ENCODE results near the gene NFIA. TPM values are rescaled to one million over a fixed set of nuclear protein-coding genes. Genes with fewer than 3 reads are reported as not detected.
"Not testable (repeated sequence)": the region's sequence is repeated elsewhere in the genome, so short reads cannot be mapped to it uniquely, and the experiment has no call there.

Gene NFIA
- total RNA-seq, 2 donors from 2014 or later, result 17.3 to 27.3 TPM

- Mint-ChIP-seq H3K4me1 (ENCODE audit: low read depth) (peaks cover 5% of the 10 kb centered on the region), H3K27ac (no peak overlapping the region), H3K27me3 (ENCODE audit: low read depth) (no peaks in the 10 kb centered on the region), H3K4me3 (no peak overlapping the region), H3K36me3 (ENCODE audit: insufficient read depth in 2 of 2) (no peaks in the 10 kb centered on the region), H3K9me3 (no peaks in the 10 kb centered on the region)
- no peak for DNase-seq
- ATAC-seq (replicated peaks in 1 of 2), result no peak
Measured at GRCh38 chr1:61071205-61072130, 10.9 kb upstream of the NFIA start.

GRCh38 chr1:61073871-61074270 lies 8.5 kb upstream of the NFIA start:
- no peak overlapping the region for H3K27ac Mint-ChIP-seq
- H3K27me3 Mint-ChIP-seq (ENCODE audit: low read depth), result no peaks in the 10 kb centered on the region
- H3K4me3 Mint-ChIP-seq, result no peak overlapping the region
- ATAC-seq (replicated peaks in 1 of 2) (no peak), DNase-seq (no peak)
- H3K36me3 Mint-ChIP-seq (ENCODE audit: insufficient read depth in 2 of 2), result no peaks in the 10 kb centered on the region
- peaks cover 24% of the 10 kb centered on the region for H3K4me1 Mint-ChIP-seq (ENCODE audit: low read depth)
- H3K9me3 Mint-ChIP-seq, result no peaks in the 10 kb centered on the region

- not testable (repeated sequence) for ATAC-seq (replicated peaks in 1 of 2); H3K27ac Mint-ChIP-seq; H3K36me3 Mint-ChIP-seq (ENCODE audit: insufficient read depth in 2 of 2); DNase-seq; H3K9me3 Mint-ChIP-seq; H3K4me3 Mint-ChIP-seq
- peaks cover 19% of the 10 kb centered on the region for H3K27me3 Mint-ChIP-seq (ENCODE audit: low read depth)
- H3K4me1 Mint-ChIP-seq (ENCODE audit: low read depth), result peaks cover 44% of the 10 kb centered on the region
Measured at GRCh38 chr1:61075833-61076232, 6.5 kb upstream of the NFIA start.

GRCh38 chr1:61076728-61077675 lies 5.4 kb upstream of the NFIA start:
- peak overlapping the region; percentile 88 to 98 for H3K4me3 Mint-ChIP-seq
- H3K4me1 Mint-ChIP-seq (ENCODE audit: low read depth), result peaks cover 50% of the 10 kb centered on the region
- H3K27me3 Mint-ChIP-seq (ENCODE audit: low read depth), result peaks cover 22% of the 10 kb centered on the region

GRCh38 chr1:61077676-61078541 lies 4.5 kb upstream of the NFIA start:
- Mint-ChIP-seq H3K4me1 (ENCODE audit: low read depth) (peaks cover 50% of the 10 kb centered on the region), H3K4me3 (peak overlapping the region; percentile 88 to 98), H3K27me3 (ENCODE audit: low read depth) (peaks cover 22% of the 10 kb centered on the region)

More at GRCh38 chr1:61076728-61077675, 5.4 kb upstream of the NFIA start:
- Mint-ChIP-seq H3K9me3 (no peaks in the 10 kb centered on the region), H3K36me3 (ENCODE audit: insufficient read depth in 2 of 2) (no peaks in the 10 kb centered on the region), H3K27ac (peak overlapping the region; percentile 96)
- ATAC-seq (replicated peaks in 1 of 2) (peak; percentile 79 to 80), DNase-seq (peak; percentile 82 to 86)

GRCh38 chr1:61078618-61079295 lies 3.6 kb upstream of the NFIA start:
- peak overlapping the region; percentile 88 to 98 for H3K4me3 Mint-ChIP-seq
- ATAC-seq (replicated peaks in 1 of 2), result no peak
- H3K27ac Mint-ChIP-seq, result peak overlapping the region; percentile 71
- peaks cover 2 to 3% of the 10 kb centered on the region in 2 donors for H3K36me3 Mint-ChIP-seq (ENCODE audit: insufficient read depth in 2 of 2)
- DNase-seq, result no peak
- H3K9me3 Mint-ChIP-seq, result no peaks in the 10 kb centered on the region
- H3K4me1 Mint-ChIP-seq (ENCODE audit: low read depth), result peaks cover 51% of the 10 kb centered on the region
- peaks cover 23% of the 10 kb centered on the region for H3K27me3 Mint-ChIP-seq (ENCODE audit: low read depth)

More at GRCh38 chr1:61077676-61078541, 4.5 kb upstream of the NFIA start:
- H3K9me3 Mint-ChIP-seq, result no peaks in the 10 kb centered on the region
- H3K27ac Mint-ChIP-seq, result peak overlapping the region; percentile 96
- DNase-seq, result peak; percentile 89 to 94
- ATAC-seq (replicated peaks in 1 of 2), result peak; percentile 72 to 78
- peaks cover 2 to 3% of the 10 kb centered on the region in 2 donors for H3K36me3 Mint-ChIP-seq (ENCODE audit: insufficient read depth in 2 of 2)

- peaks cover 29% of the 10 kb centered on the region for H3K27me3 Mint-ChIP-seq (ENCODE audit: low read depth)
- ATAC-seq (replicated peaks in 1 of 2), result no peak
- H3K36me3 Mint-ChIP-seq (ENCODE audit: insufficient read depth in 2 of 2), result peaks cover 3 to 7% of the 10 kb centered on the region in 2 donors
- H3K4me3 Mint-ChIP-seq, result peak overlapping the region; percentile 77 to 98
- no peaks in the 10 kb centered on the region for H3K9me3 Mint-ChIP-seq
- no peak for DNase-seq
- no peak overlapping the region for H3K27ac Mint-ChIP-seq
- peaks cover 57% of the 10 kb centered on the region for H3K4me1 Mint-ChIP-seq (ENCODE audit: low read depth)
Measured at GRCh38 chr1:61079296-61079897, 3.0 kb upstream of the NFIA start.

GRCh38 chr1:61079898-61080336 lies 2.4 kb upstream of the NFIA start:
- DNase-seq (no peak), ATAC-seq (replicated peaks in 1 of 2) (no peak)
- peaks cover 30% of the 10 kb centered on the region for H3K27me3 Mint-ChIP-seq (ENCODE audit: low read depth)
- no peak overlapping the region for H3K27ac Mint-ChIP-seq
- no peaks in the 10 kb centered on the region for H3K9me3 Mint-ChIP-seq
- H3K4me3 Mint-ChIP-seq, result peak overlapping the region; percentile 77 to 98
- peaks cover 57% of the 10 kb centered on the region for H3K4me1 Mint-ChIP-seq (ENCODE audit: low read depth)
- peaks cover 3 to 7% of the 10 kb centered on the region in 2 donors for H3K36me3 Mint-ChIP-seq (ENCODE audit: insufficient read depth in 2 of 2)

GRCh38 chr1:61080413-61081143 lies 1.8 kb upstream of the NFIA start:
- Mint-ChIP-seq H3K27ac (no peak overlapping the region), H3K9me3 (no peaks in the 10 kb centered on the region), H3K4me3 (peak overlapping the region; percentile 83 to 98), H3K4me1 (ENCODE audit: low read depth) (peaks cover 57% of the 10 kb centered on the region), H3K27me3 (ENCODE audit: low read depth) (peaks cover 30% of the 10 kb centered on the region), H3K36me3 (ENCODE audit: insufficient read depth in 2 of 2) (peaks cover 3 to 7% of the 10 kb centered on the region in 2 donors)
- no peak for ATAC-seq (replicated peaks in 1 of 2)
- no peak for DNase-seq

- Mint-ChIP-seq H3K9me3 (no peaks in the 10 kb centered on the region), H3K4me3 (peak overlapping the region; percentile 83 to 98), H3K27me3 (ENCODE audit: low read depth) (peaks cover 30% of the 10 kb centered on the region), H3K4me1 (ENCODE audit: low read depth) (peaks cover 55% of the 10 kb centered on the region), H3K27ac (no peak overlapping the region), H3K36me3 (ENCODE audit: insufficient read depth in 2 of 2) (peaks cover 3 to 7% of the 10 kb centered on the region in 2 donors)
- ATAC-seq (replicated peaks in 1 of 2), result peak; percentile 2 to 18
- DNase-seq, result no peak
Measured at GRCh38 chr1:61081144-61081685, 1.1 kb upstream of the NFIA start.
